ENCODE results near the gene SH3RF3.

Gene SH3RF3

GRCh38 chr2:109402180-109402579, 273.2 kb downstream of the SH3RF3 start:
- in situ Hi-C loops (cut with MboI; ENCODE audit: low sequenced_read_pairs), result no loop called here
- no peaks in the 10 kb centered on the region for H3K27me3 ChIP-seq (ENCODE audit: low read depth)
- H3K9me3 ChIP-seq, result no peaks in the 10 kb centered on the region
- DNase-seq (ENCODE audit: low spot score in 2 of 2), result no peak
- no peaks in the 10 kb centered on the region for H3K4me1 ChIP-seq
- no peaks in the 10 kb centered on the region for H3K36me3 ChIP-seq (replicated peaks)
- no peak overlapping the region for H3K4me3 ChIP-seq

- Histone ChIP-seq H3K4me3 (no peak overlapping the region), H3K27me3 (ENCODE audit: low read depth) (no peaks in the 10 kb centered on the region), H3K36me3 (replicated peaks) (no peaks in the 10 kb centered on the region), H3K4me1 (no peaks in the 10 kb centered on the region), H3K9me3 (no peaks in the 10 kb centered on the region)
- in situ Hi-C loops (cut with MboI; ENCODE audit: low sequenced_read_pairs), result no loop called here
- DNase-seq (ENCODE audit: low spot score in 2 of 2), result no peak
Measured at GRCh38 chr2:109402980-109403840, 274.2 kb downstream of the SH3RF3 start.

GRCh38 chr2:109403841-109404201, 274.8 kb downstream of the SH3RF3 start:
- DNase-seq (ENCODE audit: low spot score in 2 of 2), result no peak
- H3K4me1 ChIP-seq, result no peaks in the 10 kb centered on the region
- peaks cover 2% of the 10 kb centered on the region; the same call in 1 of the 2 replicates for H3K27me3 ChIP-seq (ENCODE audit: low read depth)
- no peak overlapping the region for H3K4me3 ChIP-seq
- H3K9me3 ChIP-seq, result no peaks in the 10 kb centered on the region
- no peaks in the 10 kb centered on the region for H3K36me3 ChIP-seq (replicated peaks)
- in situ Hi-C loops (cut with MboI; ENCODE audit: low sequenced_read_pairs), result no loop called here

GRCh38 chr2:109404681-109405080, 275.7 kb downstream of the SH3RF3 start:
- no peak for DNase-seq (ENCODE audit: low spot score in 2 of 2)
- no peaks in the 10 kb centered on the region for H3K36me3 ChIP-seq (replicated peaks)
- H3K9me3 ChIP-seq, result no peaks in the 10 kb centered on the region
- peaks cover 2% of the 10 kb centered on the region; the same call in 1 of the 2 replicates for H3K27me3 ChIP-seq (ENCODE audit: low read depth)
- H3K4me3 ChIP-seq, result no peak overlapping the region
- in situ Hi-C loops (cut with MboI; ENCODE audit: low sequenced_read_pairs), result no loop called here
- no peaks in the 10 kb centered on the region for H3K4me1 ChIP-seq

- no peak for DNase-seq (ENCODE audit: low spot score in 2 of 2)
- H3K27me3 ChIP-seq (ENCODE audit: low read depth), result peaks cover 2% of the 10 kb centered on the region; the same call in 1 of the 2 replicates
- in situ Hi-C loops (cut with MboI; ENCODE audit: low sequenced_read_pairs), result no loop called here
- H3K4me1 ChIP-seq, result no peaks in the 10 kb centered on the region
- H3K4me3 ChIP-seq, result no peak overlapping the region
- no peaks in the 10 kb centered on the region for H3K9me3 ChIP-seq
- no peaks in the 10 kb centered on the region for H3K36me3 ChIP-seq (replicated peaks)
Measured at GRCh38 chr2:109405873-109406272, 276.9 kb downstream of the SH3RF3 start.

- in situ Hi-C loops (cut with MboI; ENCODE audit: low sequenced_read_pairs), result no loop called here
- no peak for DNase-seq (ENCODE audit: low spot score in 2 of 2)
- H3K9me3 ChIP-seq, result no peaks in the 10 kb centered on the region
- peaks cover 2% of the 10 kb centered on the region; the same call in 1 of the 2 replicates for H3K27me3 ChIP-seq (ENCODE audit: low read depth)
- no peaks in the 10 kb centered on the region for H3K4me1 ChIP-seq
- no peaks in the 10 kb centered on the region for H3K36me3 ChIP-seq (replicated peaks)
- no peak overlapping the region for H3K4me3 ChIP-seq
Measured at GRCh38 chr2:109406301-109406700, 277.3 kb downstream of the SH3RF3 start.

GRCh38 chr2:109407276-109408042, 278.5 kb downstream of the SH3RF3 start:
- no peak for DNase-seq (ENCODE audit: low spot score in 2 of 2)
- Histone ChIP-seq H3K9me3 (no peaks in the 10 kb centered on the region), H3K36me3 (replicated peaks) (no peaks in the 10 kb centered on the region), H3K4me3 (no peak overlapping the region), H3K4me1 (no peaks in the 10 kb centered on the region), H3K27me3 (ENCODE audit: low read depth) (peaks cover 2% of the 10 kb centered on the region; the same call in 1 of the 2 replicates)
- in situ Hi-C loops (cut with MboI; ENCODE audit: low sequenced_read_pairs), result no loop called here

- in situ Hi-C loops (cut with MboI; ENCODE audit: low sequenced_read_pairs), result no loop called here
- Histone ChIP-seq H3K36me3 (replicated peaks) (no peaks in the 10 kb centered on the region), H3K27me3 (ENCODE audit: low read depth) (peaks cover 2% of the 10 kb centered on the region; the same call in 1 of the 2 replicates), H3K4me3 (no peak overlapping the region), H3K9me3 (no peaks in the 10 kb centered on the region), H3K4me1 (no peaks in the 10 kb centered on the region)
- no peak for DNase-seq (ENCODE audit: low spot score in 2 of 2)
Measured at GRCh38 chr2:109408043-109408335, 279.0 kb downstream of the SH3RF3 start.

- H3K27me3 ChIP-seq (ENCODE audit: low read depth), result peaks cover 2% of the 10 kb centered on the region; the same call in 1 of the 2 replicates
- in situ Hi-C loops (cut with MboI; ENCODE audit: low sequenced_read_pairs), result no loop called here
- H3K4me3 ChIP-seq, result no peak overlapping the region
- H3K36me3 ChIP-seq (replicated peaks), result no peaks in the 10 kb centered on the region
- no peaks in the 10 kb centered on the region for H3K9me3 ChIP-seq
- H3K4me1 ChIP-seq, result no peaks in the 10 kb centered on the region
- DNase-seq (ENCODE audit: low spot score in 2 of 2), result no peak
Measured at GRCh38 chr2:109409321-109410038, 280.5 kb downstream of the SH3RF3 start.

- H3K4me3 ChIP-seq, result no peak overlapping the region
- in situ Hi-C loops (cut with MboI; ENCODE audit: low sequenced_read_pairs), result no loop called here
- no peak for DNase-seq (ENCODE audit: low spot score in 2 of 2)
Measured at GRCh38 chr2:109410039-109410815, 281.2 kb downstream of the SH3RF3 start.

GRCh38 chr2:109411640-109412325, 282.8 kb downstream of the SH3RF3 start:
- no peak for DNase-seq (ENCODE audit: low spot score in 2 of 2)
- H3K36me3 ChIP-seq (replicated peaks), result no peaks in the 10 kb centered on the region
- in situ Hi-C loops (cut with MboI; ENCODE audit: low sequenced_read_pairs), result no loop called here
- no peak overlapping the region for H3K4me3 ChIP-seq
- H3K4me1 ChIP-seq, result no peaks in the 10 kb centered on the region
- no peaks in the 10 kb centered on the region for H3K9me3 ChIP-seq
- peaks cover 2% of the 10 kb centered on the region; the same call in 1 of the 2 replicates for H3K27me3 ChIP-seq (ENCODE audit: low read depth)

More at GRCh38 chr2:109410039-109410815, 281.2 kb downstream of the SH3RF3 start:
- Histone ChIP-seq H3K9me3 (no peaks in the 10 kb centered on the region), H3K27me3 (ENCODE audit: low read depth) (peaks cover 2% of the 10 kb centered on the region; the same call in 1 of the 2 replicates), H3K4me1 (no peaks in the 10 kb centered on the region), H3K36me3 (replicated peaks) (no peaks in the 10 kb centered on the region)

- Histone ChIP-seq H3K9me3 (no peaks in the 10 kb centered on the region), H3K36me3 (replicated peaks) (no peaks in the 10 kb centered on the region), H3K4me3 (no peak overlapping the region), H3K27me3 (ENCODE audit: low read depth) (no peaks in the 10 kb centered on the region), H3K4me1 (no peaks in the 10 kb centered on the region)
- in situ Hi-C loops (cut with MboI; ENCODE audit: low sequenced_read_pairs), result no loop called here
- DNase-seq (ENCODE audit: low spot score in 2 of 2), result no peak
Measured at GRCh38 chr2:109415581-109416013, 286.6 kb downstream of the SH3RF3 start.

Measured in HAP-1 (cell line).